NCI-H82 treated with DMSO at 0.1 percent for 48 hours (cell line): Measurements from ENCODE around the gene ECT2.
"Not testable (repeated sequence)": the region's sequence is repeated elsewhere in the genome, so short reads cannot be mapped to it uniquely, and the experiment has no call there.

Experiments
- DNase-seq: peaks from one replicate; lab custom pipeline; 2025; ENCODE audit not compliant: unreplicated experiment; lab: John Stamatoyannopoulos, UW

Gene ECT2

GRCh38 chr3:172735014-172735413 is 15.5 kb upstream of the ECT2 start:
- DNase-seq: no peak

DNA sequence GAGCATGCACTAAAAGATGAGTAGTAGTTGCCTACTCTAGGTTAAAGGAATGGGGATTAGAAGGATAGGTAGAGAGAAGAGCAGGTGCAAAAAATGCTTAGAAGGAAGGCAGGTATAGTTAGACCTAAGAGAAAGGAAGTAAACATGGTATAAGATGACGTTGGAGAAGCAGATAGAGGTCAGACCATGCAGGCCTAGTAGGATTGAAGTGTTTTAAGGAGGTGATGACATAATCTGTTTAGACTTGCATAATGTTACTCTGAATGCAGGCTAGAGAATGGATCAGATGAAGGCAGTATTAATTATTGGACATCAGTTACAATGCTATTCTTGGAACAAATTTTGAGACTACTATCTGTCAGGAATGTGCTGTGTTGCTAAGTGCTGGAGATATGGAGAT is 11.1 kb upstream of the ECT2 start:
- DNase-seq: no peak

DNA sequence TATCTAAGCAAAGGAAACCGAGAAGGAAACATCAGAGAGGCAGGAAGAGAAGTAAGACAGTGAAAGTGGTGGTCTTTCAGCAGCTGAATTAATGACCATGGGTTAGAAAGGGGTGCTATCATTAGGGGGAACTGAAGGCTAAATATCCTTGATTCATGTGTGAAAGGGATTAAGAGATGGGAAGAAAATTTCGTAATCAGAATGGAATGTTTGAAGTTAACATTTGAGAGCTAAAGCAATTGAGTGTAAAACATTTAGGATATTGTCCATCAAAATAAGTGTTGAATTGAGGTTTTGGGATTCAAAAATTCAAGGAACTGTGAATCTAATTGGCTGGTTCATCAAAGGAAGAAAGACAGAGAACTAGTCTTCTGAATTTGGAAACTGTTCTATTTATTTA is 4.1 kb upstream of the ECT2 start:
- DNase-seq: no peak

DNA sequence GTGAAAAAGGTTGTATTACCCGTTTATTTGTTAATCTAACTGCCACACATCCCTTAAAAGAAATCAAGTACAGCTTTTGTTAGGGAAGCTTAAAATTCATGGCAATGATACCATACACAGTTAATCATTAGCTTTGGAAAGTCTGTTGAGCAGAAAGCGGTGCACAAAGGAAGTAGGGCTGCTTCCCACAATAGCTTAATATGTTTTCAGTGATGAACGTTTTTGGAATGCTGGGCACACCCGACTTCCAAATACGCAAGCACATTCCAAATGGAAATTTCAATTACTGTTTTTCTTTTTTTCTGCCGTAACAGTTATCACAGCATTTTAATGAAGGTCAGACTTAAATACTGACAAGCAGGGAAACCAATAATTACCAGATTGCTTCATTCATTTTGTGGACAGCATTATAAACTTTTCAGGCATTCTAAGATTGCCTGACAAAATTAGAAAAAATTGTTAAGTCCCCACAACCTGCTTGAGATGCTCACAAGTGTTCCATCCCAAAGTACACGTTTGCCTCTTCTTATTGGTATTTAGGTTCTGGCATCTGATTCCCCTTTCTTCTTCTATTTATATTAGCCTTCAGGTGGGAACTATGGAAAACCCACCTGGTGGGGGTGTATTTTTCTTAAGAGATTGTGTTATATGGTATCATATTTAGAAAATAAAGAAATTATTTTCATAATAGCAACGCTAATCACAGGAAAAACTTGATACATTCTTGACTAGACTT is 1.1 kb upstream of the ECT2 start:
- no peak for DNase-seq

GRCh38 chr3:172750069-172750367 is 508 bp upstream of the ECT2 start:
- no peak for DNase-seq

DNA sequence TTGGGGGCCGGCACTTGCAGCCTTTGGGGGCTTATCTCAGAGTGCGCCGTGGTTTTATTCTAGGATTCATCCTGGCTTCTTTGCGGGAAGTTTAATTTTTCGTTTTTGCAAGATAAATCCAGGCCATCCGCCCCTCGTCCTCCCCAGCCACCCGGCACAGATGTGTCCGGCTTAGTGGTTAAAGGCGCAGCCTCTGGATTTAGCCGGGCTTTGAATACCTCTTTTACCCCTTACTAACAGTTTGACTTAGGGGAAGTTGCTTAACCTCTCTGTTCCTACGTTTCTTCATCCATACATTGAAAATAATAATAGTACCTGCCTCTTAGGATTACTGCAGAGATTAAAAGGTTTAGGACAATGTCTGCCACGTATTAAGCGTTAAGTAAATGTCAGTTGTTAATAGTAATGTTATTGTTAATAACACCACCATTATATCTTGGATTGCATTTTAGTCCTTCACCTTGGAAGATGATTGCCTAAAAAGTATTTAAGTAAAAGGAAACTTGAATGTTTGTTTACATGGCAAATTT is 714 bp downstream of the ECT2 start:
- DNase-seq: no peak

DNA sequence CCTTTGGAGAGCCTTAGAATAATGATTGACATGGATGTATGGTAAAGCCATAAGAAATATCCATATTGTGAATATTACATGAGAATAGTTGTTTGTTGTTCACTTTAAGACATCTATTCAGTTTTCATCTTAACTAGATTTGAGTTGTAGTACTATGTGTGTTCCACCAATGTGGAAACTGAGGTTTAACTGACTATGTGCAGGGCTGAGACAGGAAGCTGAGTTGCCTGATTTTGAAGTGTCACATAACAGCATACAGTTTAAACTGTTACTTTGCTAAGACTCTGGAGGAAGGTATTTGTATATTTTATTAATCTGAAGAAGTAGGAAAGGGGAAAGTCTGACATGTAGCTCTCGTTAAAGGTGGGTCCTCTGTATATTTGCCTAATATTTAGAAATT is 2.1 kb downstream of the ECT2 start:
- no peak for DNase-seq

- no peak for DNase-seq
Measured at GRCh38 chr3:172753125-172753524, 2.6 kb downstream of the ECT2 start.

DNA sequence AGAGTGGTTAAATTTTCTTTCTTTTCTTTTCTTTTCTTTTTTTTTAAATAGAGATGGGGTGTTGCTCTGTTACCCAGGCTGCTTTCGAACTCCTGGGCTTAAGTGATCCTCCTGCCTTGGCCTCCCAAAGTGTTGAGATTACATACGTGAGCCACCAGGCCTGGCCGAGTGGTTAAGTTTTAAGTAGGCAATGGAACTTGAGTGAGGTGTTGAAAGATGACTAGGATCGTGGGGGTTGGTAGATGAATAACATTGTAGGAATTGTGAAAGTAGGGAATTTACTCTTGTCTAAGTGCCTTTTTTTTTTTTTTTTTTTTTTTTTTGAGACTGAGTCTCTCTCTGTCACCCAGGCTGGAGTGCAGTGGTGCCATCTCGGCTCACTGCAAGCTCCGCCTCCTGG is 9.9 kb downstream of the ECT2 start:
- DNase-seq: not testable (repeated sequence)

- no peak for DNase-seq
Measured at GRCh38 chr3:172766241-172766640, 15.7 kb downstream of the ECT2 start.

DNA sequence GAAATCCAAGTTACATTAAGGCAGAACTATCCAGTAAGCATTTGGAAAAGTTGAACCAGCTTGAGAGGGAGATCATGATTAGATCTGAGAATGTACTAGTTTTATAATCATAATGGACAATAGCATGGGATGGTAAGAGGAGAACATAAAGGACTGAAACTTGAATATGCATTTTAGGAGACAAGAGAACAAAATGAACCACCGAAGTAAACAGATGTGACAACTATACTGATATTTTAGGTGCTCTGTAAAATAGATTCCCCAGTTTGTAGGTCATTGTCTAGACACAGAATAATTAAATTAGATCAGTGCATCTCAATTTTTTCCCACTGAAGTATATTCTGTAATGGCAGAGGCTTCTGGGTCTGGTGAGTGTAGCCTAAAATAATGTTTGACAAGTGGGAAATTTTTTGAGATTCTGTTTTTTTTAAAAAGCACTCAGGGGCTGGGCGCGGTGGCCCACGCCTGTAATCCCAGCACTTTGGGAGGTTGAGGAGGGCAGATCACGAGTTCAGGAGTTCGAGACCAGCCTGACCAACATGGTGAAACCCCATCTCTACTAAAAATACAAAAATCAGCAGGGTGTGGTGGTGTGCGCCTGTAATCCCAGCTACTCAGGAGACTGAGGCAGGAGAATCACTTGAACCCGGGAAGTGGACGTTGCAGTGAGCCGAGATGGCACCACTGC is 16.3 kb downstream of the ECT2 start:
- no peak for DNase-seq

GRCh38 chr3:172770382-172770781 is 19.9 kb downstream of the ECT2 start:
- no peak for DNase-seq

DNA sequence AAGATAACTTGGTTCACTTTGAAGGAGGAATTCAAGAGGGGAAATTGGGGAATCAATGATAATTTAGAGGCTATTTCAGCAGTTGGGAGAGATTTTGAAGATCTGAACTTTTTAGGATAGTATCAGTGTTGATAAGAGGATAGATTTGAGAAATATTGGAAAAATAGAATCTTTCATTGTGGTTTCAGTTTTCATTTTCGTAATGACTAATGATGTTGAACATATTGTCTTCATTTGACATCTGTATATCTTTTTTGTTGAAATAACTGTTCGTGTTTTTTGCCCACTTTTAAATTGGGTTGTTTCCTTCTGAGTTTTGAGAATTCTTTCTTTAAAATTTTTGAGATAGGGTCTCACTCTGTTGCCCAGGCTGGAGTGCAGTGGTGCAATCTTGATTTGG is 21.1 kb downstream of the ECT2 start:
- no peak for DNase-seq

DNA sequence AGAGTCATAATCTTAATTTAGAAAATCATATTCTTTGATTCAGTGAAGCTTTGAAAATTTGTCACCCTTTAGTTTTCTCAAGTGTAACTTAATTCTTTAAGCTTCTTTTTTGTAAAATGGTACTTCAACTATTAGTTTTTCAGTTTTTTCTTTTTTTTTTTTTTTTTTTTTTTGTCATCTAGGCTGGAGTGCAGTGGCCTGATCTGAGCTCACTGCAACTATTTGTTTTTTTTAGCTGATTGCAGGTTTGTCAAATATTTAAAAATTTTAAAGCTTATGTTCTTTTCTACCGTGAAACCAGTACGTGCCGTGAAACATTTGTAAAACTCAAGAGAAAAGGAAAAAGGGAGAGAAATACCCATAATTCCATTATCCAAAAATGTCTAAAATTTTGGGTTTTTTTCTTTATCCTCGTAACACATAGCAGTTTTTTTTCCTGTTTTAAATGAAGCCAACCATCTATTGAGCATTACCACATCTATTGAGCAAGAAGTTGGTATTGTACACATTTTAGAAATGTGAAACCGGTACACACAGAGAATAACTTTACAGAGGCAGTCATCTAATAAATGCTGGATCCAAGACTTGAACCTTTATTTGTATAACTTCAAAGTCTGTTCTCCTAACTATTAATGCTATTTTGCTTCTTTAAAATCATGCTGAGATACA is 25.7 kb downstream of the ECT2 start:
- DNase-seq: no peak

DNA sequence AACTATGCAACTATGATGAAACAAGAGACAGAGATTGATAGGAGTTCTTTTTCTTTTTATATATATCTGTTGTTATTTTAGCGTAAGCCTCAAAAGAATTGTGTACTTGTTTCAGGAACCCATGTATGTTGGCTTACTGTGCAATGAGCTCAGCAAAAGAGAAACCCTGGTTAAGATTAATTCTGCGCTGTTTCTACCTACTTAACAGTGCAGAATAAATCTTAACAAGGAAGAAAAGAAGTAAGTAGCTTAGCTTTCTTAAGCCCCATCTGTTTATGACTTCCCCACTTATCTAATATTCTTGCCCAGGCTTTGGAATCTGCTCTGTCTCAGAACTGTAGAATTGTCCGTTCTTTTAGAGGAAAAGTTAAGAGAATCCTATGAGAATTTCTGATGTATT is 27.4 kb downstream of the ECT2 start:
- DNase-seq: peak; percentile 90

DNA sequence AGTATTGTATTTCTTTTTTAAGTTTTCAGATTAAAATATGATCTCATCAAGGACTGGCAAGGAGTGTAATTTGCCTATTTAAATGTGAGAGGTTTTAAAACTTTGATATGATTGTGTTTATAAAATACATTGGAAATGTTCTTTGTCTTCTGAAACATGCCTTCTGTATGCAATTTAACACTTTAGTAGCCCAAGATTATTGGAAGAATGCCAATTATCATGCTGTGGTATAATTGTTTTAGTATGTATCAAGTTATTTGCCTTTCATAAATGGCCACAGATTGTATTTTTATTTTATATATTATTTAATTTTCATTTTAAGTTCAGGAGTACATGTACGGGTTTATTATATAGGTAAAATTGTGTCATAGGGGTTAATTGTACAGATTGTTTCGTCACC is 31.7 kb downstream of the ECT2 start:
- DNase-seq: no peak

DNA sequence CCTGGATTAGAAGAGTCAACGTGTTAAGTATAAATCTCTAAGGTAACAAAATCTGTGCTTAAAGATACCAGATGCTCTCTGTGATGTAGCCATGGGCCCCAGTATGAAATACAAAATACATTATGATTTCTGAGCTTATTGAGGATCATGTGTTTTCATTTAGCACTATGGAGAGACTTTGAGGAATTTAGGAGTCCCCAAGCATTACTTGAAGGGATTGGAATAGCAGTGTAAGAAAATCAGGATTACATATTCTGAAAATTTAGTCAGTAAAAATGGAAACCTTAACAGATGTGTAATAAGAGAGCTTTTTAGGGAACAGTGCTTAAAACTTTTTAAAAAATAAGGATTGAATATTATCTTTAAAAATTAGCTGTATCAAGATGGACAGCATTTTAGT is 35.5 kb downstream of the ECT2 start:
- no peak for DNase-seq

GRCh38 chr3:172787019-172787418 is 36.5 kb downstream of the ECT2 start:
- no peak for DNase-seq

DNA sequence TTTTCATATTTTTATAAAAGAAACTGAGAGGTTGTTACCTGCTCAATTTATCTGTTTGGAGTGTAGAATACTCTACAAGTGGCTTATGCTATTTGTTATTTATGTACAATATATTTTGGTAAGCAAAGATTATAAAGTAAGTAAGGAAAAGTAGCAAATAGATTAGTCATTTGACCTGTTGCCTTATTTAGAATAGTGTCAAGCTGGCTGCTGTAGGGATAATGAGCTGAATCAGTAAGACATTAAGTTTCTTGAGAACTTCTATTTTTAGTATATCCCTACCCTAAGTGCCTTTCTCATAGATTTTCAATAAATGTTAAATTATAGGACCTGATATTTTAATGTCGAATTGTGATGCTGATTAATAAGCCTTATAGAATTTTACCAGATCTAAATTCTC is 37.2 kb downstream of the ECT2 start:
- DNase-seq: no peak

DNA sequence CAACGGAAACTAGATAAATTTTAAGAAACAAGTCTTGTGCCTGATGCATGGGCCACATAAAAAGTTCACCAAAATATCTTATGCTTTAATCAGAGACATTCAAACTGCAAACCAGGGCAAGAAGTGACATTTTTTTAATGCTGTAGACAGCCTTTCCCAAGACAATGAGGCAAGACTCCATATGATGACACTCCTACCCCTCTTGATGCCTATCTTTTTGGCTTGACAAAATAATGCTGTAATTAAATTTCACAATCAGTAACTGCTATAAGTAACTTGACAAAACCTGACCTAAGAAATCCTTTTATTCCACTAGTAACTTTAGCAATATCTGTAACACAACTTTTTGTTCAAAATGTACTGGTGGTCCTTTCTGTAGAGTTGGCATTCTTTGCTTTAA is 48.7 kb downstream of the ECT2 start:
- no peak for DNase-seq

DNA sequence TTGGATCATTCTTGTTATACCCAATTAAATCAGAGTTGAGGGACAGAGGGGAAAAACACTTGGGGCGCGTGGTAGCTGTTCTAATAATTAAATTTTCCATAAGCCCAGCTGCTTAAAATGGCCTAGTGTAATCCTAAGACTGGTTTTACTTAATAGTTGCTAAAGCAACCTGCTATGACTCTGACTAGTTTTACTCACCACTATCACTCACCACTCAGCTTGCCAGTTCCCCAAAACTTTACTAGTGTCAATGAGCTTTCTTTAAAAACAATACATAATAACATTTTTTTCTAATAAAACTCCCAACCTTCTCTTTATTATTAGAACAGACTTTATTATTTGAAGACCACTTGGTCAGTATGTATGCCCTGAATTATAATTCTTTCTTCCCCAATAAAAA is 49.6 kb downstream of the ECT2 start:
- DNase-seq: peak; percentile 37

GRCh38 chr3:172803489-172803888 is 53.0 kb downstream of the ECT2 start:
- DNase-seq: no peak
